Right hindlimb (tissue), 1 donor: Measurements from ENCODE around the gene RPL21.
"Not testable (repeated sequence)": the region's sequence is repeated elsewhere in the genome, so short reads cannot be mapped to it uniquely, and the experiment has no call there.

ENCODE experiments used
- DNase-seq: peaks from one replicate; pipeline ENCODE4 v3.0.0-alpha.2; 2018

Gene RPL21

GRCh38 chr13:27293076-27293691 lies 41.8 kb downstream of the RPL21 start:
- no peak for DNase-seq

GRCh38 chr13:27293873-27294515 lies 42.6 kb downstream of the RPL21 start:
- no peak for DNase-seq

GRCh38 chr13:27295096-27295495 lies 43.7 kb downstream of the RPL21 start:
- DNase-seq = no peak

GRCh38 chr13:27295660-27296059 lies 44.3 kb downstream of the RPL21 start:
- no peak for DNase-seq

- DNase-seq = no peak
Measured at GRCh38 chr13:27296496-27296895, 45.1 kb downstream of the RPL21 start.

GRCh38 chr13:27298849-27299248 lies 47.5 kb downstream of the RPL21 start:
- no peak for DNase-seq

GRCh38 chr13:27300406-27300805 lies 49.0 kb downstream of the RPL21 start:
- not testable (repeated sequence) for DNase-seq

- no peak for DNase-seq
Measured at GRCh38 chr13:27300941-27301586, 49.7 kb downstream of the RPL21 start.

GRCh38 chr13:27302643-27303262 lies 51.4 kb downstream of the RPL21 start:
- no peak for DNase-seq

GRCh38 chr13:27304099-27304498 lies 52.7 kb downstream of the RPL21 start:
- no peak for DNase-seq

- DNase-seq = no peak
Measured at GRCh38 chr13:27304611-27305010, 53.3 kb downstream of the RPL21 start.
